ENCODE results near the gene CPT1B. TPM values are rescaled to one million over a fixed set of nuclear protein-coding genes. Genes with fewer than 3 reads are reported as not detected.

CPT1B gene
- polyA plus RNA-seq, 1 donor from 2014 or later: 72.4 TPM

GRCh38 chr22:50578776-50579310, 616 bp upstream of the CPT1B start:
- H3K36me3 ChIP-seq (ENCODE audit: insufficient read depth, low read length): no peaks in the 10 kb centered on the region
- H3K27ac ChIP-seq (ENCODE audit: low read length): no peak overlapping the region
- peaks cover 9% of the 10 kb centered on the region for H3K79me2 ChIP-seq (replicated peaks; ENCODE audit: insufficient read depth, low read length)
- no peak overlapping the region for H3K9ac ChIP-seq (ENCODE audit: low read length)
- H3K9me2 ChIP-seq (ENCODE audit: insufficient read depth, low read length): no peaks in the 10 kb centered on the region
- no peak overlapping the region for H3K4me3 ChIP-seq (ENCODE audit: low read length)
- no peaks in the 10 kb centered on the region for H3K27me3 ChIP-seq (ENCODE audit: insufficient read depth, low read depth, low read length)
- H3K9me3 ChIP-seq (ENCODE audit: low read length): no peaks in the 10 kb centered on the region
- no peak for TF ChIP-seq EP300 (conservative IDR thresholded peaks at IDR 0.05; ENCODE audit: poor library complexity, severe bottlenecking)
- no peak for TF ChIP-seq EZH2 (IDR thresholded peaks at IDR 0.05; ENCODE audit: borderline replicate concordance, insufficient read depth, low read length, poor library complexity, severe bottlenecking)
- no peak for TF ChIP-seq POLR2AphosphoS5 (IDR thresholded peaks at IDR 0.05)
- TF ChIP-seq REST (IDR thresholded peaks at IDR 0.05; ENCODE audit: borderline replicate concordance): no peak
- no peak for TF ChIP-seq TAF1 (IDR thresholded peaks at IDR 0.05; ENCODE audit: low read depth)
- TF ChIP-seq SMC3 (conservative IDR thresholded peaks at IDR 0.05; ENCODE audit: poor library complexity): no peak
- TF ChIP-seq MXI1 (conservative IDR thresholded peaks at IDR 0.05; ENCODE audit: poor library complexity, severe bottlenecking): no peak
- no peak for TF ChIP-seq RAD21 (conservative IDR thresholded peaks at IDR 0.05)
- TF ChIP-seq CTCF (IDR thresholded peaks at IDR 0.05; ENCODE audit: poor library complexity, severe bottlenecking): no peak
- H3F3A ChIP-seq (ENCODE audit: insufficient read depth, low read length, poor library complexity, severe bottlenecking): no peaks in the 10 kb centered on the region
- H2AFZ ChIP-seq (ENCODE audit: low read depth, low read length): no peak overlapping the region
- no peak overlapping the region for H3K4me2 ChIP-seq (ENCODE audit: low read length)
- H4K20me1 ChIP-seq (ENCODE audit: insufficient read depth): no peaks in the 10 kb centered on the region

GRCh38 chr22:50577697-50577986, 585 bp downstream of the CPT1B start:
- Histone ChIP-seq H3K4me2 (ENCODE audit: low read length) (no peak overlapping the region), H3K9me2 (ENCODE audit: insufficient read depth, low read length) (no peaks in the 10 kb centered on the region), H2AFZ (ENCODE audit: low read depth, low read length) (no peak overlapping the region), H3K9me3 (ENCODE audit: low read length) (no peaks in the 10 kb centered on the region), H3K27ac (ENCODE audit: low read length) (no peak overlapping the region), H3K36me3 (ENCODE audit: insufficient read depth, low read length) (no peaks in the 10 kb centered on the region), H3K9ac (ENCODE audit: low read length) (no peak overlapping the region), H3K4me3 (ENCODE audit: low read length) (no peak overlapping the region), H4K20me1 (ENCODE audit: insufficient read depth) (no peaks in the 10 kb centered on the region), H3F3A (ENCODE audit: insufficient read depth, low read length, poor library complexity, severe bottlenecking) (no peaks in the 10 kb centered on the region), H3K27me3 (ENCODE audit: insufficient read depth, low read depth, low read length) (no peaks in the 10 kb centered on the region), H3K79me2 (replicated peaks; ENCODE audit: insufficient read depth, low read length) (peaks cover 9% of the 10 kb centered on the region)
- TF ChIP-seq CTCF (IDR thresholded peaks at IDR 0.05; ENCODE audit: poor library complexity, severe bottlenecking) (no peak), EZH2 (IDR thresholded peaks at IDR 0.05; ENCODE audit: borderline replicate concordance, insufficient read depth, low read length, poor library complexity, severe bottlenecking) (no peak), REST (IDR thresholded peaks at IDR 0.05; ENCODE audit: borderline replicate concordance) (no peak), EP300 (conservative IDR thresholded peaks at IDR 0.05; ENCODE audit: poor library complexity, severe bottlenecking) (no peak)

Data from neural cell (in vitro differentiated cells).